ENCODE results near the gene FAM117B.
"Not testable (repeated sequence)": the region's sequence is repeated elsewhere in the genome, so short reads cannot be mapped to it uniquely, and the experiment has no call there.

Gene FAM117B

GRCh38 chr2:202638721-202639120 lies 4.0 kb downstream of the FAM117B start:
- no peak for DNase-seq (ENCODE audit: low read depth, low spot score)

GRCh38 chr2:202639231-202639630 lies 4.5 kb downstream of the FAM117B start:
- no peak for DNase-seq (ENCODE audit: low read depth, low spot score)

- DNase-seq (ENCODE audit: low read depth, low spot score), result no peak
Observed at GRCh38 chr2:202642567-202642966, 7.8 kb downstream of the FAM117B start.

- no peak for DNase-seq (ENCODE audit: low read depth, low spot score)
Observed at GRCh38 chr2:202643012-202643858, 8.5 kb downstream of the FAM117B start.

GRCh38 chr2:202652119-202652518 lies 17.4 kb downstream of the FAM117B start:
- DNase-seq (ENCODE audit: low read depth, low spot score), result no peak

GRCh38 chr2:202653890-202654289 lies 19.1 kb downstream of the FAM117B start:
- no peak for DNase-seq (ENCODE audit: low read depth, low spot score)

GRCh38 chr2:202657876-202658275 lies 23.1 kb downstream of the FAM117B start:
- DNase-seq (ENCODE audit: low read depth, low spot score), result no peak

- no peak for DNase-seq (ENCODE audit: low read depth, low spot score)
Observed at GRCh38 chr2:202660796-202661195, 26.0 kb downstream of the FAM117B start.

GRCh38 chr2:202669841-202670240 lies 35.1 kb downstream of the FAM117B start:
- no peak for DNase-seq (ENCODE audit: low read depth, low spot score)

- DNase-seq (ENCODE audit: low read depth, low spot score), result no peak
Observed at GRCh38 chr2:202671317-202672035, 36.7 kb downstream of the FAM117B start.

- DNase-seq (ENCODE audit: low read depth, low spot score), result not testable (repeated sequence)
Observed at GRCh38 chr2:202675097-202675496, 40.3 kb downstream of the FAM117B start.

GRCh38 chr2:202679980-202680379 lies 45.2 kb downstream of the FAM117B start:
- no peak for DNase-seq (ENCODE audit: low read depth, low spot score)

- DNase-seq (ENCODE audit: low read depth, low spot score), result no peak
Observed at GRCh38 chr2:202680512-202680911, 45.7 kb downstream of the FAM117B start.

GRCh38 chr2:202681688-202682205 lies 47.0 kb downstream of the FAM117B start:
- no peak for DNase-seq (ENCODE audit: low read depth, low spot score)

GRCh38 chr2:202682274-202682673 lies 47.5 kb downstream of the FAM117B start:
- DNase-seq (ENCODE audit: low read depth, low spot score), result no peak

GRCh38 chr2:202687276-202687675 lies 52.5 kb downstream of the FAM117B start:
- no peak for DNase-seq (ENCODE audit: low read depth, low spot score)

- DNase-seq (ENCODE audit: low read depth, low spot score), result no peak
Observed at GRCh38 chr2:202689459-202689858, 54.7 kb downstream of the FAM117B start.

- no peak for DNase-seq (ENCODE audit: low read depth, low spot score)
Observed at GRCh38 chr2:202689898-202690297, 55.1 kb downstream of the FAM117B start.

GRCh38 chr2:202690321-202690900 lies 55.6 kb downstream of the FAM117B start:
- no peak for DNase-seq (ENCODE audit: low read depth, low spot score)

GRCh38 chr2:202693503-202693902 lies 58.7 kb downstream of the FAM117B start:
- no peak for DNase-seq (ENCODE audit: low read depth, low spot score)

GRCh38 chr2:202695166-202695565 lies 60.4 kb downstream of the FAM117B start:
- DNase-seq (ENCODE audit: low read depth, low spot score), result no peak

All from smooth muscle cell of the brain vasculature (primary cell).